ENCODE data around the gene CNTNAP5.

CNTNAP5 gene

DNA sequence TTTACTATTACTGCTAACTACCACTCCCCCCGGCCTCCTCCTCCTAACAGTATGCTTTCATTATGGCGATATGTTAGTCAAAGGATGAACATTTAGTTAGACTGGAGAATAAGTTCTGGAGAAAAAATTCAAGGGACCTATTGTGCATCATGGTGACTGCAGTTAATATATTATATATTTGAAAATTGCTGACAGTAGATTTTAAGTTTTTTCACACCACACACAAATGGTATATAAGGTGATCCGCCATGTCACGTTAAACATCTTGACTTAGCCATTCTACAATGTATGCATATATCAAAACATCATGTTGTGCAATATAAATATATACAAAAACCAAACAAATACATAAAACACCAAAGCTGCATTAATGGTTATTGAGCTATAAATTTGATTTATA, 873.7 kb downstream of the CNTNAP5 start:
- DNase-seq (ENCODE audit: low read depth), result no peak

DNA sequence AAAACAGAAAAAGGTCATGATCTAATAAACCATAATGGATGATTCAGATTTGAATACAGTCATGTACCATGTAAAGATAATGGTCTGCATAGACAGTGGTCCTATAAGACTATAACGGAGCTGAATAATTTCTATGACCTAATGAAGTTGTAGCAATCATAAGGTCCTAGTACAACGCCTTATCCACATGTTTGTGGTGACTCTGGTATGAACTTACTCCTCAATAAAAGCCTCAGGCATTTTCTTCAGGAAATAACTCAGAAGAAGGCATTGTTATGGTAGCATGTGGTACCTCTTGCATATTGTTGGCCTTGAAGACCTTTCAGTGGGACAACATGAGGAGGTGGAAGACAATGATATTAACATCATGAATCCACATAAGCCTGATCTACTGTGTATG, 883.3 kb downstream of the CNTNAP5 start:
- DNase-seq (ENCODE audit: low read depth), result no peak

DNA sequence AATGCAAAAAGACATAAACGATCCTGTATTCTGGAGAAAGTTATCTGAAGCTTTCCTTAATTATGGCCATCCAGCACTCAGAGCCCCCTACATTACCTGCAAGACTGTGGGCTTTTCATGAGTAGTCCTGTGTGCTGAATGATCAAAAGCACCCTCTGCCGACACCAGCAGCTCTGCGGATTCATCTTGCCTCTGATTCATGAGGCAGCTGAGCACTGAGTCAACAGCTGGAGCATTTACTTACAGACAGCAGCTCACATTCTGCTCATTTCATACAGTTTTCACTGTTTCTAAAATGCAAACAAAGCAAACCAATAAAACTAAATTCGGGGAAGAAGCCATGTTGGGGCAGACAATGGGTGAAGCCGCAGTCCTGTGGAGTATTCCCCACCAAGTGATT, 886.5 kb downstream of the CNTNAP5 start:
- DNase-seq (ENCODE audit: low read depth), result no peak

DNA sequence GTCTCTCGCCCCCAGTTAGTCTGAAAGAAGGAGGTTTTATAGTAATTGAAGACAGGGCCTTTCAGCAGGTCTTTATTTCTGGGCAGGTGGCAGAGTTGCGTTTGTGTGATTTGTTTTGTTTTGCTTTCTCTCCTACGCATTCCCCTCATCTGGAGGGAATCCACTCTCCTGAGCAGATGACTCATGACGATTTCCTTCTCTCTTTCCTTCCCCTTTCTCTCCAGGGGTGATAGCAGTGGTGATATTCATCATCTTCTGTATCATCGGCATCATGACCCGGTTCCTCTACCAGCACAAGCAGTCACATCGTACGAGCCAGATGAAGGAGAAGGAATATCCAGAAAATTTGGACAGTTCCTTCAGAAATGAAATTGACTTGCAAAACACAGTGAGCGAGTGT, 888.8 kb downstream of the CNTNAP5 start:
- no peak for DNase-seq (ENCODE audit: low read depth)

DNA sequence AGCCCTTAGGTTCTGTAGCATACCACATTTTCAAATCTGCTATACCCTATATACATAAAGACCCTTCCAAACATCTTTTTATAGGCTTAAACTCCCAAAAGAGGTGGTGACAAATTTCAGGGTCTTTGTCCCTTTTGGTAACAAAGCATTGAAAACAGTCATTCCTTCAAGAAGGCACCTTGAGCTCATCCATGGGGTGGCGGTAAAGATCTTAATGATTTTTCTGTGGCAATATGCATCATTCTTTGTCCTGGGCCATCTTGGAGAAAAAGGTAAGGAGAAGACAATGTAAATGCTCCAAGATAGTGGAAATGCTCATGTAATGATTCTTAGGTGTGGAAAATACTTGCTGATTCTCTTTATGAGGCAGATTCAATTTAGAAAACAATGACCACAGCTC, 890.5 kb downstream of the CNTNAP5 start:
- no peak for DNase-seq (ENCODE audit: low read depth)

DNA sequence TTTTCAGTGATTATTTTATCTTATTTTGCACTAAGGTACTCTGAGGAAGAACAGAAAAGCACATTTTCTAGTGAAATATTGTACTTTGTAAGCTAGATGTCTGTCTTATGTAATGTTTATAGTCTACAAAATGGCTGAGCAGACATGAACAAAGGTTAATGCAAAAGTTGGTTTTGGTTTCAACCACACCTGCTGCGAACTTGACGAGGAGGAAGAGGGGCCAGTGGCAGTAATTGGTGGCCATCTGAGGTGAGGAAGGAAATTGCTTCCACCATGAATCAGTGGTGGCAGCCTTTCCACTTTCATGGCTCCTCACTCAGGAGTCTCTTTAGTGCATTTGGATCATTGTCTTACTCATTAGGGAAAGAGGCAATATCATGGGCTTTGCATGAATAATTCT, 894.2 kb downstream of the CNTNAP5 start:
- no peak for DNase-seq (ENCODE audit: low read depth)

DNA sequence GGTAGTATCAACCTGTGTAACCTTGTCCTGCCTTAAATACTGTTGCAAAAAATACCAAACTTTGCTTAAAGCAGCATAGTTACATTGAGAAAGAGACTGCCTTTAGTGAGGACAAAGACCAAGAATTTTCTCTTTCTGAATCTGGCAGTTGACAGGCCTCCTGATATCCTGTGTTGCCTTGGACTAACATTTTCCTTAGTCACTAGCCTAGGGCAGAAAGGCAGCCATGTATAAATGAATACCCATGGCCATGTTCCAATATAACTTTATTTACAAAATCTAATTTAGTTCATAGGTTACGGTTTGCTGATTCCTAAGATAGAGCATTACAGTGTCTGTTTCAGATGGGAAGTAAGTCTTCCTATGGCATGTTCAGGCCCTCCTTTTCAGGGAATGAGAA, 895.4 kb downstream of the CNTNAP5 start:
- DNase-seq (ENCODE audit: low read depth), result no peak

DNA sequence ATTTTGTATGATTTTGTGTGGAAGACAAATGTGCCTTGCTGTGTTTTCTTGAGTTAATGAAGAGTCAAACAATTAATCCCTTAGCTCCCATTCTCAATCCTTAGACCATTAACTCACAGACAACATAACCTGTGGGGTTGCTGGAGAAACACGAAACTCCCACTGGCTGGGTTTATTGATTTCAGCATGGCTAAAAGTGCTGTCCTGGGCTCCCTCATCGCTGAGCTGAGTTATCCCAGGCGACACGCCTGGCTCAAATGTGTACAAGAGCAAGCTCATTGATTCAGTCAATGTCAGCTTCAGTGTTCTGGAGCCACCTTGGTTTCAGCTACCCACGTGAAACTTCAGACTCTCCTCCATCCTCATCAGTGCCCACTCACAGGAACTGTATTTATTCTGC, 896.1 kb downstream of the CNTNAP5 start:
- DNase-seq (ENCODE audit: low read depth), result no peak

DNA sequence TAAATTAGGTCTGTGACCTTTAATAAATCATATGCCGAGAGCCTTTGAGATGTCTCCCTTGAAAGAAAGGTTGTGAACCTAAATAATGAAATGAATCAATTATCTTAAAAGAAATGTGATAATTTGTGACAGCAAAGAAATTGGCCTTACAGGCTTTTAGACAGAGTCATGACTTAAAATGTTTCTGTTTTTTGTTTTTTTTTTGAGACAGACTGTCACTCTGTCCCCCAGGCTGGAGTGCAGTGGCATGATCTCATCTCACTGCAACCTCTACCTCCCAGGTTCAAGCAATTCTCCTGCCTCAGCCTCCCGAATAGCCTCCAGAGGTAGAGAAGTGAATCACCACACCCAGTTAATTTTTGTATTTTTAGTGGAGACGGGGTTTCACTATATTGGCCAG, 898.0 kb downstream of the CNTNAP5 start:
- no peak for DNase-seq (ENCODE audit: low read depth)

DNA sequence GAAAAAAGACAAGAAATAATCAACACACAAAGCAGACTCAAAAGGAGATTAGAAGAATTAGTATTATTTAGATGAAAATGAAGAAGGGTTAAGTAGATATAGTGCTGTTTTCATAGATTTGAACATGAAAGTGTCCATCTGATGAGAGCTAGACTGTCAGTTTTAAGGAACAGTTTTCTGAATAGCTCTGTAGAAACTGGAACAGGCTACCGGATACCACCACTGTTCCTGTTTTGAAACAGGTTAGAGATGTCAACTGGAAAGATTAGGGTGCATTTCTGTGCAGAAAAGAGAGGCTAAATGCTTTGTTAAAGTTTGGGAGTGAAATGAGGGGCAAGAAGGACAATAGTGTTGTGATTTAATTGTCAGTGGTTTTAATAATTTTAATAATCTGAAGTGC, 908.8 kb downstream of the CNTNAP5 start:
- no peak for DNase-seq (ENCODE audit: low read depth)

DNA sequence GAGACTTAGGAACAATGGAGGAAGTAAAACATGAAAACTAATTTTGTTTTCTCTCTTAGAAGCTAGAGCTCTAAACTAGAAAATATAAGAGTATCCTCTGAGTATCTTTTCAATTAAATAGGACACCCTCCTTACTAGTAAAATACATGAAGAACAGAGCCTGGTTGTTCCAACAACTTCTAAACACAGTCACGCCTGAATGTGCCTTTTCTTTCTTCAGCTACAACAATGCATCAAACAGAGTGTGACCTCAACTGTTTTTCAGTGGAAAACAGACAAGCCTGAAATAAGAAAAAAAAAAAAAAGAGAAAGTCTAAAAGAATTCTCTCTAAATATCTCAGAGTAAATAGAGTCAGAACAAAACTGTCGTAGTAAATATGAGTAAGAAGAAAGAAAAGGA, 928.8 kb downstream of the CNTNAP5 start:
- no peak for DNase-seq (ENCODE audit: low read depth)

DNA sequence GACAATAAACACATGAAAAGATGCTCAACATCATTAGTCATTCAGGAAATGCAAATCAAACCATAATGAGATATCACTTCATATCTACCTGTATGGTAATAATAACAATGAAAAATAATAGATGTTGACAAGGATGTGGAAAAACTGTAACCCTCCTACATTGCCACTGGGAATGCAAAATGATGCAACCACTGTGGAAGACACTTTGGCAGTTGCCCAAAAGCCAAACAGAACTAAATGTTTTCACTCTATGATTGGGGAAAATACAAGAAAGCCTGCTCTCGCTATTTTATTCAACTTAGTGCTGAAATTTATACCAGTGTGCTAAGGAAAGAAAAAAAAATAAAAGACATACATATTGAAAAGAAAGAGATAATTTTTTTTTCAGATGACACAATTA, 934.5 kb downstream of the CNTNAP5 start:
- DNase-seq (ENCODE audit: low read depth), result no peak

DNA sequence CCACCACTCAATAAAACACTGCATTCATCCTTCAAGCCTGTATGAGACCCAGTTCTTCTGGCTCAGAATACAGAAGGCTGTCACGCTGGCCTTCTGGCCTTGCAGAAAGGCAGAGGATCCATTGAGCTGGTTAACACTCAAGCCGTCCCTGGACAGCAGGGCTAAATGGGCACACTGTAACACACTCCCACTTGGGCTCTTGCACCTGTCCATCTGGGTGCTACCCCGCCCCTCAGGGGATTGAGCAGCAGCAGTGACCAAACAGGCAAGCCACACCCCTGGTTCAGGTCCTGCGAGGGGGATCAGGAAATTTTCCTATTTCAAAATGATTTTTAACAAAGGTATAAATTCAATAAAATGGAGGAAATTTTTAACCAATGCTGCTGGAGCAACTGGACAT, 936.0 kb downstream of the CNTNAP5 start:
- DNase-seq (ENCODE audit: low read depth), result no peak

Measured in activated gamma-delta T cell treated with anti-CD3 and anti-CD28 coated beads, Interleukin-2, amount 50 U/mL, for 16 hours (primary cell).